ENCODE data around the gene SEPHS2.
A peak's percentile ranks its signal among the peaks of the same experiment; 100 is the strongest.

SEPHS2 gene

DNA sequence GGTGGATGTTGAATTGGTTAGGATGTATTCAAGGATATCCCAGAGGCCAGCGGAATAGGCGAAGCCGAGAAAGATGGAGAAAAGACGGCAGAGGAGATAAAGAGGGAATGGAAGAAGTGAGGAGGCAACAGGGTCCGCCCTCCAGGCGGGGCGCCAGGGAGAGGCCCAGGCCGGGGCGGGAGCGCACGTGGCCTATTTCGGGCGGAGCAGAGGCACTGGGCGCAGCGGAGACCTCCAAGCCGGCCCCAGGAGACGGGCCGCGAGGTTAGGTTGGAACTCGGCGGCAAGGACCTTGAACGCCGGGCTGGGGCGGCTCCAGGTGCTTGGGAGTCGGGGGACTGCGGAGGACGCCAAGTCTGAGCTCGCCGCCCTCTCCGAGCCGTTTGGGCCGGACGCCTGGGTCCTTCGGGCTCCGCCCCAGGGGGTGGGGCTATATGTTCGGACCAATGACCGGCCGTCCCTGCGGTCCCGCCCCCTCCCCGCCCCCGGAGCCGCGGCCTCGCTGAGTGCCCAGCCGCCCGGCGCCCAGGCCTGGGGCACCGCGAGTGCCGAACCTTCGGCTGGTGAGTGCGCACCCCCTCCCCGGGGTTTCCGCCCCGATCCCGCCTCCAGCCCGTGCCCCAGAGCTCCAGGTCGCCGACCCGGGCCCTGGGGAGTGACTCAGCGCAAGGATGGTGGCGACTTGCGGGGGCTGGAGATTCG lies 38.4 kb downstream of the SEPHS2 start, which contains the start of gene ZNF771 (continued):
- TF ChIP-seq ZNF621 (tag by site-specific recombination; IDR thresholded peaks at IDR 0.05) (no peak), ZNF354C (tag by site-specific recombination; IDR thresholded peaks at IDR 0.05; ENCODE audit: borderline replicate concordance, low read depth) (no peak), ZNF214 (tag by site-specific recombination; IDR thresholded peaks at IDR 0.05; ENCODE audit: borderline replicate concordance) (no peak), EGR2 (tag by site-specific recombination; IDR thresholded peaks at IDR 0.05; ENCODE audit: low read depth) (peak; percentile 95), ZNF202 (tag by site-specific recombination; IDR thresholded peaks at IDR 0.05; ENCODE audit: borderline replicate concordance) (no peak), KLF1 (tag by site-specific recombination; IDR thresholded peaks at IDR 0.05) (peak; percentile 95), ZNF777 (tag by site-specific recombination; IDR thresholded peaks at IDR 0.05; ENCODE audit: borderline replicate concordance) (no peak), ZNF391 (tag by site-specific recombination; IDR thresholded peaks at IDR 0.05; ENCODE audit: borderline replicate concordance, low read depth) (no peak), ZNF571 (tag by site-specific recombination; IDR thresholded peaks at IDR 0.05) (no peak), ZNF514 (tag by site-specific recombination; IDR thresholded peaks at IDR 0.05) (no peak), ZFP69B (tag by site-specific recombination; IDR thresholded peaks at IDR 0.05) (peak; percentile 82), ZNF843 (tag by site-specific recombination; IDR thresholded peaks at IDR 0.05) (peak; percentile 66; the same call in 1 of the 2 replicates), ZFHX2 (tag by site-specific recombination; conservative IDR thresholded peaks at IDR 0.05) (peak; percentile 92), SP2 (tag by site-specific recombination; IDR thresholded peaks at IDR 0.05) (peak; percentile 89), ZNF423 (tag by site-specific recombination; IDR thresholded peaks at IDR 0.05) (no peak), ZXDB (tag by site-specific recombination; IDR thresholded peaks at IDR 0.05) (peak; percentile 87), ZNF404 (tag by site-specific recombination; IDR thresholded peaks at IDR 0.05) (no peak), PRDM1 (tag by site-specific recombination; IDR thresholded peaks at IDR 0.05) (peak; percentile 81), ZNF639 (tag by site-specific recombination; IDR thresholded peaks at IDR 0.05) (peak; percentile 59), ZNF623 (tag by site-specific recombination; IDR thresholded peaks at IDR 0.05) (no peak), ZNF561 (tag by site-specific recombination; IDR thresholded peaks at IDR 0.05; ENCODE audit: borderline replicate concordance) (peak; percentile 99), ZNF37A (tag by site-specific recombination; IDR thresholded peaks at IDR 0.05) (0 out of 2 replicates have a peak, but pooled peaks have one; percentile 25), ZNF555 (tag by site-specific recombination; conservative IDR thresholded peaks at IDR 0.05) (no peak), ZNF707 (tag by site-specific recombination; IDR thresholded peaks at IDR 0.05) (no peak), ZNF610 (tag by site-specific recombination; IDR thresholded peaks at IDR 0.05; ENCODE audit: borderline replicate concordance) (peak; percentile 85; the same call in 1 of the 2 replicates), ZNF211 (tag by site-specific recombination; IDR thresholded peaks at IDR 0.05; ENCODE audit: low read depth) (no peak), ZNF510 (tag by site-specific recombination; IDR thresholded peaks at IDR 0.05; ENCODE audit: insufficient replicate concordance) (no peak), ZNF48 (tag by site-specific recombination; IDR thresholded peaks at IDR 0.05) (no peak), KLF8 (tag by site-specific recombination; IDR thresholded peaks at IDR 0.05) (peak; percentile 93; the same call in 1 of the 2 replicates), ZNF473 (tag by site-specific recombination; IDR thresholded peaks at IDR 0.05) (no peak), ZNF248 (tag by site-specific recombination; IDR thresholded peaks at IDR 0.05) (no peak)
- TF ChIP-seq, protein P1, sequence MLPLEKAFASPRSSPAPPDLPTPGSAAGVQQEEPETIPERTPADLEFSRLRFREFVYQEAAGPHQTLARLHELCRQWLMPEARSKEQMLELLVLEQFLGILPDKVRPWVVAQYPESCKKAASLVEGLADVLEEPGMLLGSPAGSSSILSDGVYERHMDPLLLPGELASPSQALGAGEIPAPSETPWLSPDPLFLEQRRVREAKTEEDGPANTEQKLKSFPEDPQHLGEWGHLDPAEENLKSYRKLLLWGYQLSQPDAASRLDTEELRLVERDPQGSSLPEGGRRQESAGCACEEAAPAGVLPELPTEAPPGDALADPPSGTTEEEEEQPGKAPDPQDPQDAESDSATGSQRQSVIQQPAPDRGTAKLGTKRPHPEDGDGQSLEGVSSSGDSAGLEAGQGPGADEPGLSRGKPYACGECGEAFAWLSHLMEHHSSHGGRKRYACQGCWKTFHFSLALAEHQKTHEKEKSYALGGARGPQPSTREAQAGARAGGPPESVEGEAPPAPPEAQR (tag by site-specific recombination; IDR thresholded peaks at IDR 0.05), result peak; percentile 11; the same call in 1 of the 2 replicates
- TF ChIP-seq, protein P2, sequence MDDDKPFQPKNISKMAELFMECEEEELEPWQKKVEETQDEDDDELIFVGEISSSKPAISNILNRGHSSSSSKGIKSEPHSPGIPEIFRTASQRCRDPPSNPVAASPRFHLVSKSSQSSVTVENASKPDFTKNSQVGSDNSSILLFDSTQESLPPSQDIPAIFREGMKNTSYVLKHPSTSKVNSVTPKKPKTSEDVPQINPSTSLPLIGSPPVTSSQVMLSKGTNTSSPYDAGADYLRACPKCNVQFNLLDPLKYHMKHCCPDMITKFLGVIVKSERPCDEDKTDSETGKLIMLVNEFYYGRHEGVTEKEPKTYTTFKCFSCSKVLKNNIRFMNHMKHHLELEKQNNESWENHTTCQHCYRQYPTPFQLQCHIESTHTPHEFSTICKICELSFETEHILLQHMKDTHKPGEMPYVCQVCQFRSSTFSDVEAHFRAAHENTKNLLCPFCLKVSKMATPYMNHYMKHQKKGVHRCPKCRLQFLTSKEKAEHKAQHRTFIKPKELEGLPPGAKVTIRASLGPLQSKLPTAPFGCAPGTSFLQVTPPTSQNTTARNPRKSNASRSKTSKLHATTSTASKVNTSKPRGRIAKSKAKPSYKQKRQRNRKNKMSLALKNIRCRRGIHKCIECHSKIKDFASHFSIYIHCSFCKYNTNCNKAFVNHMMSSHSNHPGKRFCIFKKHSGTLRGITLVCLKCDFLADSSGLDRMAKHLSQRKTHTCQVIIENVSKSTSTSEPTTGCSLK (tag by site-specific recombination; IDR thresholded peaks at IDR 0.05), result no peak
- TF ChIP-seq, protein P3, sequence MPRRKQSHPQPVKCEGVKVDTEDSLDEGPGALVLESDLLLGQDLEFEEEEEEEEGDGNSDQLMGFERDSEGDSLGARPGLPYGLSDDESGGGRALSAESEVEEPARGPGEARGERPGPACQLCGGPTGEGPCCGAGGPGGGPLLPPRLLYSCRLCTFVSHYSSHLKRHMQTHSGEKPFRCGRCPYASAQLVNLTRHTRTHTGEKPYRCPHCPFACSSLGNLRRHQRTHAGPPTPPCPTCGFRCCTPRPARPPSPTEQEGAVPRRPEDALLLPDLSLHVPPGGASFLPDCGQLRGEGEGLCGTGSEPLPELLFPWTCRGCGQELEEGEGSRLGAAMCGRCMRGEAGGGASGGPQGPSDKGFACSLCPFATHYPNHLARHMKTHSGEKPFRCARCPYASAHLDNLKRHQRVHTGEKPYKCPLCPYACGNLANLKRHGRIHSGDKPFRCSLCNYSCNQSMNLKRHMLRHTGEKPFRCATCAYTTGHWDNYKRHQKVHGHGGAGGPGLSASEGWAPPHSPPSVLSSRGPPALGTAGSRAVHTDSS (tag by site-specific recombination; IDR thresholded peaks at IDR 0.05), result no peak

Data from HEK293 (cell line).